Measurements from ENCODE around the gene ODF4. TPM values are rescaled to one million over a fixed set of nuclear protein-coding genes. Genes with fewer than 3 reads are reported as not detected.

ODF4 gene
- total RNA-seq, 3 donors from 2014 or later (not counting 1 experiment from before 2014, with no cell fraction given), result not detected

DNA sequence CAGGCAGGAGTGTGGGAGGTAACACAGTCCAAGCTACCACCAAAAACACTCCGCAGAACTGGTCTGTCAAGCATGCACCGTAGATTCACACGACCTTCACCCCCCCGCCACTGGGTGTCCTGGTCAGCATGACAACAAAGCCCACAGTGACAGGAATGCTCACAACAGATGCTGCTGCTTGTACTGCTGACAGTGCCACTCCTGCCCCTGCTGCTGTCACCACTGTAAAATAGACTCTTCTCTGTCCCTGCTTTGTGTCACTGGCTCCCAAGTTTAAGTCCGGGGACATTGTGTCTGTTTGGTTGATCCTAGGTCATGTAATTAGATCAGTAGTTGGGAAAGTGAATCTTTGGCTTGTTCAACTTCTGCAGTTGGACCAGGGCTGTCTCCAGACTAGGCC is 7.0 kb upstream of the ODF4 start:
- ATAC-seq, result no peak

DNA sequence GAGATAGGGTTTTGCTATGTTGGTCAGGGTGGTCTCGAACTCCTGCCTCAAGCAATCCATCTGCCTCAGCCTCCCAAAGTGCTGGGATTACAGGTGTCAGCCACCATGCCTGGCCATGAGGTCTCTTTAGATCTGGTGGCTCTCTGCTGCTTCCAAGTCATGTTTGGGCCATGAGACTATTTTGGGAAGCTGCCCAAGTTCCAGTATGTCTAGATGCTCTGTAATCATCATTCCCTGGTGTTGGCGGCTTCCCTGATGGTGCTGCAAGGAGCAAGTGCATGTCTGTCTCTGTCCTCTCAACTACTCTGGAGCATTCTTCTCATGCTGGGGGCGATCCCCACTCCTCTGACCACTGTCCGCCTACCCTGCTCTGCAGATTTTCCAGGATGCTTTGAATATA is 6.4 kb upstream of the ODF4 start:
- no peak overlapping the region for H3K4me3 Mint-ChIP-seq
- no peak for ATAC-seq
- peaks cover 5 to 8% of the 10 kb centered on the region in 2 donors for H3K4me1 Mint-ChIP-seq
- peaks cover 0 to 1% of the 10 kb centered on the region in 2 donors for H3K27me3 Mint-ChIP-seq (ENCODE audit: low read depth in 2 of 2)
- no peaks in the 10 kb centered on the region for H3K36me3 Mint-ChIP-seq
- Histone ChIP-seq H3K27ac (ENCODE audit: low read length) (no peak overlapping the region), H3K36me3 (ENCODE audit: control insufficient read depth, insufficient read depth, low read length) (no peaks in the 10 kb centered on the region), H3K27me3 (ENCODE audit: control insufficient read depth, insufficient read depth, low read length) (no peaks in the 10 kb centered on the region), H3K4me1 (ENCODE audit: control insufficient read depth, insufficient read depth, low read length) (no peaks in the 10 kb centered on the region), H3K4me3 (ENCODE audit: low read length) (no peak overlapping the region), H3K9me3 (ENCODE audit: control insufficient read depth, insufficient read depth, low read length) (no peaks in the 10 kb centered on the region)
- no peak overlapping the region for H3K27ac Mint-ChIP-seq
- intact Hi-C loops (cut with micrococcal nuclease), result no loop called here
- 83% methylated on average over 4 of the region's 4 CpGs for WGBS (ENCODE audit: insufficient coverage)
- DNase-seq, result no peak
- no peaks in the 10 kb centered on the region for H3K9me3 Mint-ChIP-seq
- TF ChIP-seq, protein P1, sequence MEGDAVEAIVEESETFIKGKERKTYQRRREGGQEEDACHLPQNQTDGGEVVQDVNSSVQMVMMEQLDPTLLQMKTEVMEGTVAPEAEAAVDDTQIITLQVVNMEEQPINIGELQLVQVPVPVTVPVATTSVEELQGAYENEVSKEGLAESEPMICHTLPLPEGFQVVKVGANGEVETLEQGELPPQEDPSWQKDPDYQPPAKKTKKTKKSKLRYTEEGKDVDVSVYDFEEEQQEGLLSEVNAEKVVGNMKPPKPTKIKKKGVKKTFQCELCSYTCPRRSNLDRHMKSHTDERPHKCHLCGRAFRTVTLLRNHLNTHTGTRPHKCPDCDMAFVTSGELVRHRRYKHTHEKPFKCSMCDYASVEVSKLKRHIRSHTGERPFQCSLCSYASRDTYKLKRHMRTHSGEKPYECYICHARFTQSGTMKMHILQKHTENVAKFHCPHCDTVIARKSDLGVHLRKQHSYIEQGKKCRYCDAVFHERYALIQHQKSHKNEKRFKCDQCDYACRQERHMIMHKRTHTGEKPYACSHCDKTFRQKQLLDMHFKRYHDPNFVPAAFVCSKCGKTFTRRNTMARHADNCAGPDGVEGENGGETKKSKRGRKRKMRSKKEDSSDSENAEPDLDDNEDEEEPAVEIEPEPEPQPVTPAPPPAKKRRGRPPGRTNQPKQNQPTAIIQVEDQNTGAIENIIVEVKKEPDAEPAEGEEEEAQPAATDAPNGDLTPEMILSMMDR (IDR thresholded peaks at IDR 0.05), result no peak

More for the DNA sequence above, 7.0 kb upstream of the ODF4 start:
- Histone ChIP-seq H3K4me3 (ENCODE audit: low read length) (no peak overlapping the region), H3K36me3 (ENCODE audit: control insufficient read depth, insufficient read depth, low read length) (no peaks in the 10 kb centered on the region), H3K27ac (ENCODE audit: low read length) (no peak overlapping the region), H3K4me1 (ENCODE audit: control insufficient read depth, insufficient read depth, low read length) (no peaks in the 10 kb centered on the region), H3K27me3 (ENCODE audit: control insufficient read depth, insufficient read depth, low read length) (no peaks in the 10 kb centered on the region), H3K9me3 (ENCODE audit: control insufficient read depth, insufficient read depth, low read length) (no peaks in the 10 kb centered on the region)
- H3K4me1 Mint-ChIP-seq, result peaks cover 0 to 2% of the 10 kb centered on the region in 2 donors
- WGBS (ENCODE audit: insufficient coverage), result 89% methylated on average over 5 of the region's 5 CpGs
- H3K9me3 Mint-ChIP-seq, result no peaks in the 10 kb centered on the region
- TF ChIP-seq, protein P1 (IDR thresholded peaks at IDR 0.05), result no peak
- H3K27me3 Mint-ChIP-seq (ENCODE audit: low read depth in 2 of 2), result peaks cover 0 to 5% of the 10 kb centered on the region in 2 donors
- no peak overlapping the region for H3K27ac Mint-ChIP-seq
- intact Hi-C loops (cut with micrococcal nuclease), result no loop called here
- H3K4me3 Mint-ChIP-seq, result no peak overlapping the region
- H3K36me3 Mint-ChIP-seq, result no peaks in the 10 kb centered on the region
- no peak for DNase-seq

DNA sequence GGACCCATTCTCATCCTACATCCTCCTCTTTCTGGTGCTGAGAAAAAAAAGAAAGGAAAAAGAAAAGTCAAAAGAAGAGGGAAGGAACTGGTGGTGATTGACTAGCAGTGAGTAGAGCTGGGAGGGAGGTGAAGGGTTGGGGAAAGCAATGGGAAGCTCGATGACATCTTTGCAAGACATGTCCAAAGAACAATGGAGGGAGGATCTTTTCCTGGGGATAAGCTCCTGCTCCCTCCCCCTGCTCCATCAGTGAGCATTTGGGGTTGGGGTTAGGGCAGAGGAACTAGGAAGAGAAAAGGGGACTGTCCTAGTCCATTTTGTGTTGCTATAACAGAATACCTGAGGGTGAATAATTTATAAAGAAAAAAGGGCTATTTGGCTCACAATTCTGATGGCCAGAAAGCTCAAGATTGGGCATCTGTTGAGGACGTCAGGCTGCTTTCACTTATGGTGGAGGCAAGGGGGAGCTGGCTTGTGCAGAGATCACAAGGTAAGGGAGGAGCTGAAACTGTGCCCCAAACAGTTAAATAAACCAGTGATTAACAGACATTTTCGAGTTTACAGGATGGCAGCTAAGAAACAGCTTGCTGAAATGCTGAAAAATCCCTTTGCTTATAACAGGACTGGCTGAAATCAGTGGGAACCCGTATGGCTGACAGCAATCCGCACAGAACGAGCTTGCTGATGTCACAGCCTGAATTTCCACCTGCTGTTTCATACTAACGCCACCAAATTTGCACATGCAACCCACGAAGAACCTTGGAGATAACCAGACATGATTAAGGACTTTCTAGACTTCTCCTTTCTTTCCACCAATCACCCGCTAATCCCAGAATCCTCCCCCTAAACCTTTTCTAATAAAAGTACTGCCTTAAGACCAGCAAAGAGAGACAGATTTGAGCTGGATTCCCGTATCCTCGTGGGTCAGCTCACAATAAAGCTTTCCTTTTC is 1.6 kb upstream of the ODF4 start:
- Mint-ChIP-seq H3K4me3 (no peak overlapping the region), H3K4me1 (peaks cover 8 to 14% of the 10 kb centered on the region in 2 donors), H3K27me3 (ENCODE audit: low read depth in 2 of 2) (no peaks in the 10 kb centered on the region), H3K9me3 (no peaks in the 10 kb centered on the region), H3K36me3 (no peaks in the 10 kb centered on the region), H3K27ac (peak overlapping the region in 1 of 2 donors; percentile 33)
- intact Hi-C loops (cut with micrococcal nuclease), result no loop called here
- Histone ChIP-seq H3K27ac (ENCODE audit: low read length) (no peak overlapping the region), H3K4me3 (ENCODE audit: low read length) (no peak overlapping the region), H3K4me1 (ENCODE audit: control insufficient read depth, insufficient read depth, low read length) (no peaks in the 10 kb centered on the region), H3K27me3 (ENCODE audit: control insufficient read depth, insufficient read depth, low read length) (no peaks in the 10 kb centered on the region), H3K36me3 (ENCODE audit: control insufficient read depth, insufficient read depth, low read length) (no peaks in the 10 kb centered on the region), H3K9me3 (ENCODE audit: control insufficient read depth, insufficient read depth, low read length) (no peaks in the 10 kb centered on the region)
- WGBS (ENCODE audit: insufficient coverage), result 22% methylated on average over 11 of the region's 11 CpGs
- peak; percentile 26 to 52 (median 45) for ATAC-seq
- peak in 1 of 2 donors; percentile 27 for DNase-seq
- TF ChIP-seq, protein P1 (IDR thresholded peaks at IDR 0.05), result no peak
